HFF-Myc (cell line): ENCODE results near the gene PIGT.

Experiments
- DNase-seq: peaks from one replicate; pipeline ENCODE4 v3.0.0-alpha.2; 2011; ENCODE audit warnings: low read depth; ENCODE audit errors: extremely low read depth
- H3K4me3 ChIP-seq: replicated peaks from 2 replicates; pipeline ENCODE4 v1.5.1; 2011; ENCODE audit warnings: low read depth, mild to moderate bottlenecking, control low read depth, low read length
- TF ChIP-seq, protein P1 (sequence below): IDR thresholded peaks from 2 replicates; pipeline ENCODE4 v1.5.1; 2012; ENCODE audit warnings: mild to moderate bottlenecking, low read depth, low read length, control low read depth; ENCODE audit errors: missing control alignments

PIGT gene

DNA sequence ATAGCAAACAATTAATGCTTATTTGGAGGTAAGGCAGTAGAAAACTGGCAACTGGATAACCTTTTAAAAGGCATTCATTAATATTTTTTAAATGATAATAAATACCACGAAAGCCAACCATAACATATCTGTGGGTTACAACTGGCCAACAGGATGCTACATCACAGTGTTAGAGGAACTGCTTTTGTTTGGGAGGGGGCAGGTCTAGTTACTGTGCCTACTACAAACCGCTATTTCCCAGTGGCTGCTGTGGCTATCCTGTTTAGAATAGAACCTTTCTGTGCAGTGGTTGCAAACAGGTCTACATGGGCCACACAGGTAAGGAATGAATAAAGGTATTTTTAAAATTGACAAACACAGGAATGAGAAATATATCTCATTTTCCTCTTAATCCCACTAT lies 976 bp downstream of the PIGT start:
- no peak for DNase-seq
- peak overlapping the region; percentile 82 for H3K4me3 ChIP-seq
- TF ChIP-seq, protein P1, sequence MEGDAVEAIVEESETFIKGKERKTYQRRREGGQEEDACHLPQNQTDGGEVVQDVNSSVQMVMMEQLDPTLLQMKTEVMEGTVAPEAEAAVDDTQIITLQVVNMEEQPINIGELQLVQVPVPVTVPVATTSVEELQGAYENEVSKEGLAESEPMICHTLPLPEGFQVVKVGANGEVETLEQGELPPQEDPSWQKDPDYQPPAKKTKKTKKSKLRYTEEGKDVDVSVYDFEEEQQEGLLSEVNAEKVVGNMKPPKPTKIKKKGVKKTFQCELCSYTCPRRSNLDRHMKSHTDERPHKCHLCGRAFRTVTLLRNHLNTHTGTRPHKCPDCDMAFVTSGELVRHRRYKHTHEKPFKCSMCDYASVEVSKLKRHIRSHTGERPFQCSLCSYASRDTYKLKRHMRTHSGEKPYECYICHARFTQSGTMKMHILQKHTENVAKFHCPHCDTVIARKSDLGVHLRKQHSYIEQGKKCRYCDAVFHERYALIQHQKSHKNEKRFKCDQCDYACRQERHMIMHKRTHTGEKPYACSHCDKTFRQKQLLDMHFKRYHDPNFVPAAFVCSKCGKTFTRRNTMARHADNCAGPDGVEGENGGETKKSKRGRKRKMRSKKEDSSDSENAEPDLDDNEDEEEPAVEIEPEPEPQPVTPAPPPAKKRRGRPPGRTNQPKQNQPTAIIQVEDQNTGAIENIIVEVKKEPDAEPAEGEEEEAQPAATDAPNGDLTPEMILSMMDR, result no peak

DNA sequence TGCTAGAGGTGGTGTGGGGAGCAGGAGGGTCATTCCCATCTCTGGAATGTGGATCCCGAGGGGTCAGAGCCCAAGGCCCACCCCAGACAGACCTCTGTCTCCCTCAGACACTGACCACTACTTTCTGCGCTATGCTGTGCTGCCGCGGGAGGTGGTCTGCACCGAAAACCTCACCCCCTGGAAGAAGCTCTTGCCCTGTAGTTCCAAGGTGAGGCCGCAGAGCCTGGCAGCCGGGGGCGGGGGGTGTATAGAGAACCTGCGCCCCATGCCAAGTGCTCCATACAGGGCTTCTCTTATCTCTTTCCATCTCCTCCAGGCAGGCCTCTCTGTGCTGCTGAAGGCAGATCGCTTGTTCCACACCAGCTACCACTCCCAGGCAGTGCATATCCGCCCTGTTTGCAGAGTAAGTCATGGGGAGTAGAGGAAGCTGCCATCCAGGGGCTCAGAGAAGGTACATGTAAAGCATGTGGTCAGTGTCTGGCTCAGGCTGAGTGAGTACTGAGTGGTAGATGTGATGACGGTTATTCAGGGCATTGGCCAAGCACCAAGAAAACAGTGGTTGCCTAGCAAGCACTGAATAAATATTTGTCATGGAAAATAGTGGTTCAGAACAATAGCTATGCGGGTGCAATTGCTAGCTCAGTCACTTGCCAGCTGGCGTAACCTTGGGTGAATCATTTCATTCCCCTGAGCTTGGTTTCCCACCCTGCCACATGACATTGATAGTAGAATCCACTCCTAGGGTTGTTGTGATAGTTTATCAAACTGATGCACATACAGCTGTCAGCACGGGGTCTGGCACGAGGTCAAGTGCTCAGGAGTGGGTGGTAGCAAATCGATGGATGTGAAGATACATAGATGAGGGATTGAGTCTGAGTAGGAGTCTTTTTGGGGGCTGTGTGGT lies 3.5 kb downstream of the PIGT start:
- TF ChIP-seq, protein P1, result no peak
- no peak overlapping the region for H3K4me3 ChIP-seq
- peak; percentile 26 for DNase-seq

DNA sequence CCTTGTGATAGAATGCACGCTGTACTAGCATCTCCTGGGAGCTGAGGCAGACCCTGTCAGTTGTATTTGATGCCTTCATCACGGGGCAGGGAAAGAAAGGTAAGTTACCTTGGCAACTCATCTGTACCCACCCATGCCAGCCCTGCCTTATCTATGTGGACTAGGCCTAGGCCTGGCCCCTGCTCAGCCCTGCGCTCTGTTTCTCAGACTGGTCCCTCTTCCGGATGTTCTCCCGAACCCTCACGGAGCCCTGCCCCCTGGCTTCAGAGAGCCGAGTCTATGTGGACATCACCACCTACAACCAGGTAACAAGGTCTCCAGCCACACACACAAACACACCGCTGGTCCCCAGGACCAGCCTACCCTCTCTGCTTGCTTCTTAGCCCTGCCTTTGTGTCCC lies 4.2 kb downstream of the PIGT start:
- H3K4me3 ChIP-seq, result no peak overlapping the region
- no peak for DNase-seq
- TF ChIP-seq, protein P1, result no peak

DNA sequence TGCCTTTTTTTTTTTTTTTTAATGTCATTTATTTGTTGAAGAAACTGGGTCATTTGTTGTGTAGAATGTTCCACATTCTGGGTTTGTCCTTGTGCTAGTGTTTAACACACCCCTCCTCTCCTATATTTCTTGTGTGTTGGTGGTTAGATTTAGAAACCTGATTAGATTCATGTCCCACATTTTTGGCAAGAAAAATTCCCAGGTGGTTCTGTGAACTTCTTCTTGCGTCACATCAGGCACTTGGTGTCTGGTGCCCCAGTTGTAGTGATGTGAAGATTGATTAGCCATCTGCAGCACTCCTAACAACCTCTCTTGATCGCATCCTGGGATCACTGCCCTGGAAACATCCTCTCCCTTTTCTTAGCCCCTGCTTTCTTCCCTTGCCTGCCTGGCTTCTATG lies 7.8 kb downstream of the PIGT start:
- no peak for DNase-seq
- H3K4me3 ChIP-seq, result no peak overlapping the region
- TF ChIP-seq, protein P1, result no peak

DNA sequence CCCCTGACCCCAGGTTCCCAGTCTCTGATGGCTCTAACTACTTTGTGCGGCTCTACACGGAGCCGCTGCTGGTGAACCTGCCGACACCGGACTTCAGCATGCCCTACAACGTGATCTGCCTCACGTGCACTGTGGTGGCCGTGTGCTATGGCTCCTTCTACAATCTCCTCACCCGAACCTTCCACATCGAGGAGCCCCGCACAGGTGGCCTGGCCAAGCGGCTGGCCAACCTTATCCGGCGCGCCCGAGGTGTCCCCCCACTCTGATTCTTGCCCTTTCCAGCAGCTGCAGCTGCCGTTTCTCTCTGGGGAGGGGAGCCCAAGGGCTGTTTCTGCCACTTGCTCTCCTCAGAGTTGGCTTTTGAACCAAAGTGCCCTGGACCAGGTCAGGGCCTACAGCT lies 9.6 kb downstream of the PIGT start:
- TF ChIP-seq, protein P1, result no peak
- no peak overlapping the region for H3K4me3 ChIP-seq
- no peak for DNase-seq

DNA sequence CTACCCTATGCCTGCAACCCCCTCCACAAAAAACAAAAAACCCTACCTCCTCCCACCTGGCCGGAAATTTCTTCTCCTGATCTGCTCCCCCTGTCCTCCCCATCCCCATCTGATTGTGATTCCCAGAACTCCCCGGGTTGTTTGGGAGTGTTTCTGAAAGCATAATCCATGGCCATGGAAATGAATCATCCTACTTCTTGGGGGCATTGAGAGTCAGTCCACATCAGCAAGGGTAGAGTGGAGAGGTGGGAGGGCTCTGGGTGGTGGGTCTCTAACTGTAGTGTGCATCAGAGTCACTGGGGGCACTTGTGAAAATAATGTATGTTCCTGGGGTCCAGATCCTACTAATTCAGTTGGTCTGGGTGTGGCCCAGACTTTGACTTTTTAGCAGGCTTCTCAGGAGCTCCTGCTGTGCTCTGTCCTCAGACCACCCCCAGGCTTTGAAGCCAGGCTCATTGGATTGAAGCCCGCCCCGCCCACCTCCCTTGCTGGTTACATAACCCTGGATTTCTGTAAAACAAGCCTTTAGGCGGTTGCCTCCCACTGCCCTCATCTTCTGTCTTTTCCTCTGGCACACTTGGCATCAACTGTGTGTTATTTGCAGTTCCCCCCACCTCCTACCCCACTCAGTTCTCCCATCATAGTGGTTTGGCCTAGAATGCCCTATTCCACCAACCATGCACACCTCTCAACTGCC lies 10.5 kb downstream of the PIGT start:
- no peak for DNase-seq
- TF ChIP-seq, protein P1, result no peak
- H3K4me3 ChIP-seq, result no peak overlapping the region
